ENCODE results near the gene OBSL1.

The OBSL1 gene

GRCh38 chr2:219509780-219510511 is 61.4 kb downstream of the OBSL1 start:
- Histone ChIP-seq H3K27ac (replicated peaks; ENCODE audit: low read length) (no peak overlapping the region), H3K9me3 (replicated peaks in 1 of 2; ENCODE audit: control insufficient read depth in 2 of 2, insufficient read depth in 1 of 2, low read depth in 1 of 2, low read length in 2 of 2) (peaks cover 0 to 2% of the 10 kb centered on the region in 2 donors), H4K91ac (ENCODE audit: low read depth, low read length, poor library complexity) (no peak overlapping the region), H3K9ac (ENCODE audit: low read depth, low read length, poor library complexity) (peak overlapping the region; percentile 75), H2BK15ac (ENCODE audit: low read length) (peak overlapping the region; percentile 94), H2AFZ (ENCODE audit: low read length) (peak overlapping the region; percentile 72), H2BK12ac (ENCODE audit: low read length) (no peak overlapping the region), H3K79me1 (ENCODE audit: low read depth, low read length) (no peaks in the 10 kb centered on the region), H3K4me2 (ENCODE audit: insufficient read depth, low read length, poor library complexity, severe bottlenecking) (peak overlapping the region; percentile 93), H2BK5ac (ENCODE audit: low read length) (peak overlapping the region; percentile 21), H3K27me3 (ENCODE audit: control insufficient read depth in 3 of 3, insufficient read depth in 3 of 3, low read depth in 1 of 3, low read length in 3 of 3) (peaks cover 0 to 40% (median 33%) of the 10 kb centered on the region in 3 experiments), H2BK120ac (ENCODE audit: low read depth, low read length) (peak overlapping the region; percentile 98), H3K36me3 (replicated peaks in 1 of 2; ENCODE audit: control insufficient read depth in 2 of 2, insufficient read depth in 2 of 2, low read length in 2 of 2) (peaks cover 0 to 5% of the 10 kb centered on the region in 2 donors), H2AK5ac (ENCODE audit: low read depth, low read length) (peak overlapping the region; percentile 94), H3K4me1 (ENCODE audit: control insufficient read depth in 2 of 2, insufficient read depth in 1 of 2, low read depth in 1 of 2, low read length in 2 of 2) (peaks cover 38 to 59% of the 10 kb centered on the region in 2 donors), H3K4me3 (ENCODE audit: low read length in 2 of 2) (peak overlapping the region; percentile 30 to 79), H3K14ac (ENCODE audit: low read length) (no peak overlapping the region), H3K23ac (ENCODE audit: low read depth, low read length, poor library complexity) (peak overlapping the region; percentile 93), H3K4ac (ENCODE audit: low read length) (peak overlapping the region; percentile 19), H3K18ac (ENCODE audit: low read length) (peak overlapping the region; percentile 85), H4K8ac (ENCODE audit: low read depth, low read length) (no peak overlapping the region)
- DNase-seq (ENCODE audit: low spot score): no peak
- no CpG with 5 or more reads among the region's 26 CpGs for WGBS, 2 donors (ENCODE audit: extremely low coverage in 2 of 2, insufficient read length in 2 of 2, insufficient replicate concordance in 1 of 2)

DNA sequence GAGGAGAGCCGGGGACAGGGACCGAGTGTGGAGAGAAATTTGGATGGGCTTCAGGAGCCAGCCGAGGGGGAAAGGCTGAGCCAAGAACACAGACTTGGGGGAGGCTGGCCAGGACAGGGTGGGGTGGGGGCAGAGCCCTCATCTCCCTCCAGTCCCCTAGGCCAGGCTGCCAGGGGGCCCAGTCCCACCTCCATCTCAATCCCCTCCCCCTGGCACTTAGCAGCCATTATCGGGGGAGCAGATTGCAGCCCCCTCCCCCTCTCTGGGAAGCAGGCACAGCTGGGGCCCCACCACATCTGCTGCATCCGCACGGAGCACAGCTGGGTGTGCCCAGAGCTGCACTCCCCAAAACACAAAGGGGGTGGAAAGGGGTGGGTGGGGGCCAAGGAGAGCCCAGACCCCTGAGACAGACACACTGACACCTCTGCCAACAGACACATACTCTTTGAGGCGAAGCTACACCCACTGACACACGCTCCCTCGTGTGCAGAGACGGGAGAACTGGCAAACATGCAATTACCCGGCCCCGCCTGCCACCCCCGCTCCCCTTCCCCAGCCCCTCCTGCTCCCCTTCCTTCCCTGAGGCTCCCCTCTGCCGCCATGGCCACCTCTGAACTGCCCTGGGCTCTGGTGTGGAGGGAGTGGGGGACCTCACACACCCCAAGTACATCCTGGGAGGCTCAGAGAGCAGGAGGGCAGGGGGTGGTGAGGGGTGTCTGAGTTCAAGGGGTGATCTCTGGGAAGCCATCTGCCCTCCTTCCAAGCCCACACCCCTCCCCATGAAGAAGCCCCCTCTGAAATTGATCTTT is 62.2 kb downstream of the OBSL1 start:
- H2BK5ac ChIP-seq (ENCODE audit: low read length): no peak overlapping the region
- H2BK12ac ChIP-seq (ENCODE audit: low read length): peak overlapping the region; percentile 22
- no peak for DNase-seq (ENCODE audit: low spot score)
- H3K79me1 ChIP-seq (ENCODE audit: low read depth, low read length): no peaks in the 10 kb centered on the region
- WGBS, 2 donors (ENCODE audit: extremely low coverage in 2 of 2, insufficient read length in 2 of 2, insufficient replicate concordance in 1 of 2): no CpG with 5 or more reads among the region's 14 CpGs
- peak overlapping the region; percentile 71 for H3K18ac ChIP-seq (ENCODE audit: low read length)
- no peak overlapping the region for H3K9ac ChIP-seq (ENCODE audit: low read depth, low read length, poor library complexity)
- H3K27me3 ChIP-seq (ENCODE audit: control insufficient read depth in 3 of 3, insufficient read depth in 3 of 3, low read depth in 1 of 3, low read length in 3 of 3): peaks cover 0 to 32% (median 25%) of the 10 kb centered on the region in 3 experiments
- peaks cover 0 to 2% of the 10 kb centered on the region in 2 donors for H3K9me3 ChIP-seq (replicated peaks in 1 of 2; ENCODE audit: control insufficient read depth in 2 of 2, insufficient read depth in 1 of 2, low read depth in 1 of 2, low read length in 2 of 2)
- H2BK120ac ChIP-seq (ENCODE audit: low read depth, low read length): no peak overlapping the region
- H3K23ac ChIP-seq (ENCODE audit: low read depth, low read length, poor library complexity): peak overlapping the region; percentile 67
- no peak overlapping the region for H3K4ac ChIP-seq (ENCODE audit: low read length)
- H2BK15ac ChIP-seq (ENCODE audit: low read length): peak overlapping the region; percentile 75
- no peak overlapping the region for H3K4me2 ChIP-seq (ENCODE audit: insufficient read depth, low read length, poor library complexity, severe bottlenecking)
- H4K91ac ChIP-seq (ENCODE audit: low read depth, low read length, poor library complexity): no peak overlapping the region
- H2AFZ ChIP-seq (ENCODE audit: low read length): no peak overlapping the region
- H3K4me1 ChIP-seq (ENCODE audit: control insufficient read depth in 2 of 2, insufficient read depth in 1 of 2, low read depth in 1 of 2, low read length in 2 of 2): peaks cover 37 to 54% of the 10 kb centered on the region in 2 donors
- peaks cover 3 to 5% of the 10 kb centered on the region in 2 donors for H3K36me3 ChIP-seq (replicated peaks in 1 of 2; ENCODE audit: control insufficient read depth in 2 of 2, insufficient read depth in 2 of 2, low read length in 2 of 2)
- H2AK5ac ChIP-seq (ENCODE audit: low read depth, low read length): peak overlapping the region; percentile 3
- H4K8ac ChIP-seq (ENCODE audit: low read depth, low read length): no peak overlapping the region
- H3K27ac ChIP-seq (replicated peaks; ENCODE audit: low read length): no peak overlapping the region
- H3K4me3 ChIP-seq (ENCODE audit: low read length in 2 of 2): no peak overlapping the region
- no peak overlapping the region for H3K14ac ChIP-seq (ENCODE audit: low read length)

DNA sequence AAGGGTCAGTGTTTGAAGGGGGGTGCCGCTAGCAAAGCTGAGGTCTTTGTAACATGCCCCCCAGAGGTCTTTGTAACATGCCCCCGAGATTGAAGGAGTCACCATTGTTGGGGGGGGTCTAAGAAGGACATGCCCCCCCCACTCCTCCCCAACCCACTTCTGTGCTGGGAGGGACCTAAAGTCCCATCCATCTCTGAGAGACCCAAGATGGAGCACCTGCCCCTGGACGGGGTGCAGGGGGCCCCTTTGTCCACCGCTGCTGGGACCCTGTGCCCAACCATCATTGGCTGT is 63.0 kb downstream of the OBSL1 start:
- Histone ChIP-seq H3K4me3 (ENCODE audit: low read length in 2 of 2) (no peak overlapping the region), H3K79me1 (ENCODE audit: low read depth, low read length) (no peaks in the 10 kb centered on the region), H3K23ac (ENCODE audit: low read depth, low read length, poor library complexity) (no peak overlapping the region), H3K4me1 (ENCODE audit: control insufficient read depth in 2 of 2, insufficient read depth in 1 of 2, low read depth in 1 of 2, low read length in 2 of 2) (peaks cover 29 to 47% of the 10 kb centered on the region in 2 donors), H3K9ac (ENCODE audit: low read depth, low read length, poor library complexity) (no peak overlapping the region), H3K18ac (ENCODE audit: low read length) (peak overlapping the region; percentile 13), H2BK5ac (ENCODE audit: low read length) (no peak overlapping the region), H3K36me3 (replicated peaks in 1 of 2; ENCODE audit: control insufficient read depth in 2 of 2, insufficient read depth in 2 of 2, low read length in 2 of 2) (peaks cover 5% of the 10 kb centered on the region in 2 donors), H3K27ac (replicated peaks; ENCODE audit: low read length) (no peak overlapping the region), H2AK5ac (ENCODE audit: low read depth, low read length) (no peak overlapping the region), H3K27me3 (ENCODE audit: control insufficient read depth in 3 of 3, insufficient read depth in 3 of 3, low read depth in 1 of 3, low read length in 3 of 3) (peaks cover 0 to 24% (median 17%) of the 10 kb centered on the region in 3 experiments), H3K4me2 (ENCODE audit: insufficient read depth, low read length, poor library complexity, severe bottlenecking) (no peak overlapping the region), H3K9me3 (replicated peaks in 1 of 2; ENCODE audit: control insufficient read depth in 2 of 2, insufficient read depth in 1 of 2, low read depth in 1 of 2, low read length in 2 of 2) (peaks cover 0 to 2% of the 10 kb centered on the region in 2 donors), H2BK12ac (ENCODE audit: low read length) (no peak overlapping the region), H3K14ac (ENCODE audit: low read length) (no peak overlapping the region), H2BK15ac (ENCODE audit: low read length) (no peak overlapping the region), H4K91ac (ENCODE audit: low read depth, low read length, poor library complexity) (no peak overlapping the region), H4K8ac (ENCODE audit: low read depth, low read length) (no peak overlapping the region), H3K4ac (ENCODE audit: low read length) (no peak overlapping the region), H2BK120ac (ENCODE audit: low read depth, low read length) (no peak overlapping the region), H2AFZ (ENCODE audit: low read length) (no peak overlapping the region)
- no CpG with 5 or more reads among the region's 4 CpGs for WGBS, 2 donors (ENCODE audit: extremely low coverage in 2 of 2, insufficient read length in 2 of 2, insufficient replicate concordance in 1 of 2)
- no peak for DNase-seq (ENCODE audit: low spot score)
